GM18511 (cell line): ENCODE data around the gene ANAPC7.
"Not testable (repeated sequence)": the region's sequence is repeated elsewhere in the genome, so short reads cannot be mapped to it uniquely, and the experiment has no call there.

Experiments
- ATAC-seq: cut with Tn5 transposase; IDR thresholded peaks from one replicate; pipeline ENCODE4 v1.9.1; 2021; ENCODE audit warnings: mild to moderate bottlenecking, moderate library complexity; ENCODE audit not compliant: unreplicated experiment

The ANAPC7 gene

DNA sequence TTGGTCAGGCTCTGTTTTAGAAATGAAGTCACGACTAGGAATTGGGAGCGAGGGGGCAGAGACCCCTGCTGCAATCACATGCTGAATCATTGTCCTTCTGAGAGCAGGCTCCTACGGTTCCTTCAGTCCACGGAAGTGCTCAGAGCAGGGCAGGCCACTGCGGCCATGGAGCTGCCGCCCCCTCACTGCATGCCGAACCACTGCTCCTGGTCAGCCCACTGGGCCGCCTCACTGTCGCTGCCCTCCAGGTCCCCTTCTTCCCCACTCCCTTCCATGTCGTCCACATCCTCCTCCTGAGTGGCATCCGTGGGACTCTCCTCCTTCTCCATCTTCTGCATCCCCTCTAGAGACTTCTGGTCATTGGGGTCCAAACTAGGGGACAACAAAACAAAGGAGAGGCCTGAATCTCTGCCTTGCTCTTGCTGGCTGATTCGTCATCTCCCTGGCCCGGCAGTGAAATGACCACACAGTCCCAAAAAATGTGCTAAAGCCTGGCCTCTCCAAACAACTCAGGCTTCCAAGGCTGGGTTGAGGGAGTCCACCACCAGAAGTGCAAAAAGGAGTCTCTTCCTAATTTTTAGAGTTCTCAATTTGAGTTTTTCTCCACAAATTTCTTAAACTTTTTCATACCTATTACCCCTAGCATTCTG is 29.4 kb downstream of the ANAPC7 start:
- ATAC-seq: no peak

- no peak for ATAC-seq
These were observed 30.1 kb downstream of the ANAPC7 start for GRCh38 chr12:110373425-110373824.

- no peak for ATAC-seq
These were observed 30.5 kb downstream of the ANAPC7 start for GRCh38 chr12:110373025-110373424.

- ATAC-seq: no peak
These were observed 31.5 kb downstream of the ANAPC7 start for GRCh38 chr12:110372056-110372425.

- peak; percentile 74 for ATAC-seq
These were observed 32.0 kb downstream of the ANAPC7 start for GRCh38 chr12:110371408-110372055.

DNA sequence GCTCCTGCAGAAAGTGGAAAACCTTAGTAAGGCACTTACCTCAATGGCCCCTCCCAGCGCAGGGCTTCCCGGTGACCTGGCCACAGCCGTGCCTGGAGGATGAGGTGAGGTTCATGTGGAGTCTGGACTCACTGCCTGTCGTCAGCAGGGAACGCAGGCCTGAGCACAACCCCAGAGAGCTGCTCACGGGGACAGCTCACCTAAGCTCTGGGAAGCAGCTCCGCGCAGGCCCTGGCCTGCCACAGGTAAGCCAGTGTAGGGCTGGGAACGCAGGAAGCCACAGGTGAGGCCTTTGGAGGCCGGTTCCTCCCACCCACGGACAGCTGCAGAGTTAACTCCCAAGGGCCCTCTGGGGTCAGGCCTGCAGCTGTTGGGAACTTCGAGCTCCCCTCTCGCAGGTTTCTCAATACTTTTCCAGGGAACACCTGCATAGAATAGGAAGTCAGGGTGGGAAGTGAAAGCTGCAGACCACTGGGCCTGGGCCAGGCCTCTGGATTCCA is 32.7 kb downstream of the ANAPC7 start:
- no peak for ATAC-seq

- no peak for ATAC-seq
These were observed 33.5 kb downstream of the ANAPC7 start for GRCh38 chr12:110369992-110370391.

GRCh38 chr12:110367181-110367864 is 36.2 kb downstream of the ANAPC7 start:
- no peak for ATAC-seq

- no peak for ATAC-seq
These were observed 37.0 kb downstream of the ANAPC7 start for GRCh38 chr12:110366321-110367142.

GRCh38 chr12:110365489-110366320 is 37.8 kb downstream of the ANAPC7 start:
- ATAC-seq: no peak

- ATAC-seq: no peak
These were observed 42.3 kb downstream of the ANAPC7 start for GRCh38 chr12:110361216-110361615.

DNA sequence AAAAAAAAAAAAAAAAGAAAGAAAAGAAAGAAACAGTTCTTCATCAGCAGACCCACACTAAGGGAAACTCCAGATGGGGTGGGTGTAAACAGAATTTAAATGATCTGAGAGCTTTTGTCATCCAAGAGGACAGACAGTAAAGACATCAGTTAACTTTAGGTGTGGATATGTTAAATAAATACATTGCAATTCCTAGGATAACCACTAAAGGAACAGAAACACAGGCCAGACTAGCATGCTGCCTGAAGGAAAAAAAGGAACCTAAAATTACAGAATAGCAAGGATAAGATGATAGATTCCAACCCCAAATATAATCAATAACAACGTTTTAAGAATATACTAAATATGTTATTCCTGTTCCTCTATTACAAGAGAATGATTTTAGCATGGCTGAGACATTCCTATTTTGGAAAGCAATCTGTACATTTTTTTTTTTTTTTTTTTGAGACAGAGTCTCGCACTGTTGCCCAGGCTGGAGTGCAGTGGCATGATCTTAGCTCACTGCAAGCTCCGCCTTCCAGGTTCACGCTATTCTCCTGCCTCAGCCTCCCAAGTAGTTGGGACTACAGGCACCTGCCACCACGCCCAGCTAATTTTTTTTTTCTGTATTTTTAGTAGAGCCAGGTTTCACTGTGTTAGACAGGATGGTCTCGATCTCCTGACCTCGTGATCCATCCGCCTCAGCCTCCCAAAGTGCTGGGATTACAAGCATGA is 45.0 kb downstream of the ANAPC7 start:
- ATAC-seq: not testable (repeated sequence)

- no peak for ATAC-seq
These were observed 48.4 kb downstream of the ANAPC7 start for GRCh38 chr12:110355073-110355472.

- ATAC-seq: no peak
These were observed 49.2 kb downstream of the ANAPC7 start for GRCh38 chr12:110354172-110354780.

DNA sequence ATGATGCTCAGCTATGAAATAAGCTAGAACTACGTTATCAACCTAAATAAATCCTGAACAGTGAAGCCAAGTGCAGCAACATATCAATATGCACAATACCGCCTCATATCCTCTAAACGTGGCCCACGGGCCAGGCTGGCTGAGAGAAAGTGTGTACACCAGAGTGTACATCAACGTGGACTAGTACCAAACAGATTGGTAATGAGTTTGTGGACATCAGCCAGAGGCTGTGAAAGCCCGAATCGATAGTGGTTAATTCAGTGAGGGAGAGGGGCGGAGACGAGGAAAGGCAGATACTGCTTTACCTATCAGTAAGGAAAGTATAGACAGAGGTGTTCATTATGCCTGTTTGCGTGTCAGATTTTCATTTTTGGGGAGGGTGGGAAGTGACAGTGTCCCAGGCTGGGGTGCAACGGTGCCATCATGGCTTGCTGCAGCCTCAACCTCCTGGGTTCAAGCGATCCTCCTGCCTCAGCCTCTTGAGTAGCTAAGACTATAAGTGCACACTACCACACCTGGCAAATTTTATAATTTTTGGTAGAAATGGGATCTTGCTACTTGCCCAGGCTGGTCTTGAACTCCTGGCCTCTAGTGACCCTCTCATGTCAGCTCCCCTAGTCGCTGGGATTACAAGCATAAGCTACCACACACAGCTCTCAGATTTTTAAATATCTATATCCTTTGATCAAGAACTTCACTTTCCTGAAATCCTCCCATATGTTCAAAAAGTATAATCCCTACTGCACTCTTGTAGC is 50.1 kb downstream of the ANAPC7 start:
- ATAC-seq: no peak

DNA sequence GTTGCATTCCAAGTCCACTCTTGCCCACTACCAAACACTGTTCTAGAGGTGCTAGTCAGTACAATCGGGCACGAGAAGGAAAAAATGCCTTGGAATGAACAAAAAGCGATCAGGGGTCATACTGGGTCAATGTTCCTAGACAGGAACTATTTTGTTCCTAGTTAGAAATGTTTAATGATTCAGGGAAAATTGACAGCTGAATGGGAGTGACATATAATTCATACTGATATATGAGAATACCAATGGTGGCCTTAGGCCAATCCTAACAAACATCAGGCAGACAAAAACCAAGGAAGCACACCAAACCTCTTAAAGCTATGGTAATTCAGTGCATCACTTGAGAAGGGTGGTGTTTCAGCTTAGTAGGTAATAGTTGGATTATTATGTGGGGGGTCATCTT is 51.1 kb downstream of the ANAPC7 start:
- ATAC-seq: no peak

DNA sequence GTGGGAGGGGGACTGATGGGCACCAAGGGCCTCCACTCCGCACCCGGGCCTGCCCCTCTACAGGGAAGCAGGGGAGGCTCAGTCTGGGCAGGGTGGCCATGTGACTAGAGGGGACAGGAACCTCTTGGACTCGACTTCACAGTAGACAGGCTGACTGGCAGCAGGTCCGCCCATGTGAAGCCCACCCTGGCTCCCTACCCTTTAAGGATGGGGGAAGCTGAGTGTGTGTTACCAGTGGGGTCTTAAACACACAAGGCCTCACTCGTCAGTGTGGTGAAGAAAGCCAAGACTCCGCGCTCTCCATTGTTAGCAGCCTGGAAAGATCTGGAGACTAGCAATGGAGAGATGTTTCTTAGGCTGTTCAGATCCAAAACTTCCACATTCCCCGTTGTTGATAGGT is 52.4 kb downstream of the ANAPC7 start:
- no peak for ATAC-seq

- no peak for ATAC-seq
These were observed 53.9 kb downstream of the ANAPC7 start for GRCh38 chr12:110349514-110350151.
